HL-60 (cell line): Measurements from ENCODE around the gene ARPC1B.

Source experiments
- GABPA ChIP-seq: IDR thresholded peaks from 2 replicates; pipeline ENCODE4 v1.6.1; 2012; ENCODE audit warnings: low read depth
- POLR2AphosphoS5 ChIP-seq: IDR thresholded peaks from 2 replicates; pipeline ENCODE4 v1.6.1; 2012; ENCODE audit warnings: low read depth
- SPI1 ChIP-seq: IDR thresholded peaks from 2 replicates; pipeline ENCODE4 v1.6.1; 2012; ENCODE audit warnings: low read depth, mild to moderate bottlenecking, borderline replicate concordance
- TF ChIP-seq, protein P1 (sequence below): IDR thresholded peaks from one replicate; pipeline ENCODE4 v1.5.1; 2011; ENCODE audit warnings: low read length, control low read depth, inconsistent platforms; ENCODE audit not compliant: insufficient read depth
- TF ChIP-seq, protein P2 (sequence below): IDR thresholded peaks from 2 replicates; pipeline ENCODE4 v1.6.1; 2012; ENCODE audit warnings: low read depth; ENCODE audit not compliant: insufficient replicate concordance

DNA sequence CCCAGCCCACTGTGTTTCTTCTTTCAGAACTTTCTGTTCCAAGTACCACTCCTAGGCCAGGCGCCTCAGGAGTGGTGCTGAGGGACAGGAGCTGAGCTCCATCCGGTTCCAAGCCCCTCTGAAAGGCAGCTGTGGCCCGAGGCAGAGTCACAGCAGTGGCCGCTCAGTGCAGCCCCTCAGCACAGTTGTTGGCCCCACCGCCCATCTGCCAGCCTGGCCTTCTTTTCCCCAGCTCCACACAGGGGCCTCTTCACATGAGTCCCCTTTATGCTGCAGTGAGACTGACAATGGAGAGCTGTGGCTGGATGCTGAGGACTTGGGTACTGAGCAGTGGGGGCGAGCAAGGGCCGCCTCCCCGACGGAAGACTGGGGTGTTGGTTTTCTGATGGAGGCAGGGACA, 43.7 kb downstream of the ARPC1B start:
- TF ChIP-seq, protein P1, sequence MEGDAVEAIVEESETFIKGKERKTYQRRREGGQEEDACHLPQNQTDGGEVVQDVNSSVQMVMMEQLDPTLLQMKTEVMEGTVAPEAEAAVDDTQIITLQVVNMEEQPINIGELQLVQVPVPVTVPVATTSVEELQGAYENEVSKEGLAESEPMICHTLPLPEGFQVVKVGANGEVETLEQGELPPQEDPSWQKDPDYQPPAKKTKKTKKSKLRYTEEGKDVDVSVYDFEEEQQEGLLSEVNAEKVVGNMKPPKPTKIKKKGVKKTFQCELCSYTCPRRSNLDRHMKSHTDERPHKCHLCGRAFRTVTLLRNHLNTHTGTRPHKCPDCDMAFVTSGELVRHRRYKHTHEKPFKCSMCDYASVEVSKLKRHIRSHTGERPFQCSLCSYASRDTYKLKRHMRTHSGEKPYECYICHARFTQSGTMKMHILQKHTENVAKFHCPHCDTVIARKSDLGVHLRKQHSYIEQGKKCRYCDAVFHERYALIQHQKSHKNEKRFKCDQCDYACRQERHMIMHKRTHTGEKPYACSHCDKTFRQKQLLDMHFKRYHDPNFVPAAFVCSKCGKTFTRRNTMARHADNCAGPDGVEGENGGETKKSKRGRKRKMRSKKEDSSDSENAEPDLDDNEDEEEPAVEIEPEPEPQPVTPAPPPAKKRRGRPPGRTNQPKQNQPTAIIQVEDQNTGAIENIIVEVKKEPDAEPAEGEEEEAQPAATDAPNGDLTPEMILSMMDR: no peak
- TF ChIP-seq POLR2AphosphoS5 (no peak), SPI1 (no peak), GABPA (no peak)
- TF ChIP-seq, protein P2, sequence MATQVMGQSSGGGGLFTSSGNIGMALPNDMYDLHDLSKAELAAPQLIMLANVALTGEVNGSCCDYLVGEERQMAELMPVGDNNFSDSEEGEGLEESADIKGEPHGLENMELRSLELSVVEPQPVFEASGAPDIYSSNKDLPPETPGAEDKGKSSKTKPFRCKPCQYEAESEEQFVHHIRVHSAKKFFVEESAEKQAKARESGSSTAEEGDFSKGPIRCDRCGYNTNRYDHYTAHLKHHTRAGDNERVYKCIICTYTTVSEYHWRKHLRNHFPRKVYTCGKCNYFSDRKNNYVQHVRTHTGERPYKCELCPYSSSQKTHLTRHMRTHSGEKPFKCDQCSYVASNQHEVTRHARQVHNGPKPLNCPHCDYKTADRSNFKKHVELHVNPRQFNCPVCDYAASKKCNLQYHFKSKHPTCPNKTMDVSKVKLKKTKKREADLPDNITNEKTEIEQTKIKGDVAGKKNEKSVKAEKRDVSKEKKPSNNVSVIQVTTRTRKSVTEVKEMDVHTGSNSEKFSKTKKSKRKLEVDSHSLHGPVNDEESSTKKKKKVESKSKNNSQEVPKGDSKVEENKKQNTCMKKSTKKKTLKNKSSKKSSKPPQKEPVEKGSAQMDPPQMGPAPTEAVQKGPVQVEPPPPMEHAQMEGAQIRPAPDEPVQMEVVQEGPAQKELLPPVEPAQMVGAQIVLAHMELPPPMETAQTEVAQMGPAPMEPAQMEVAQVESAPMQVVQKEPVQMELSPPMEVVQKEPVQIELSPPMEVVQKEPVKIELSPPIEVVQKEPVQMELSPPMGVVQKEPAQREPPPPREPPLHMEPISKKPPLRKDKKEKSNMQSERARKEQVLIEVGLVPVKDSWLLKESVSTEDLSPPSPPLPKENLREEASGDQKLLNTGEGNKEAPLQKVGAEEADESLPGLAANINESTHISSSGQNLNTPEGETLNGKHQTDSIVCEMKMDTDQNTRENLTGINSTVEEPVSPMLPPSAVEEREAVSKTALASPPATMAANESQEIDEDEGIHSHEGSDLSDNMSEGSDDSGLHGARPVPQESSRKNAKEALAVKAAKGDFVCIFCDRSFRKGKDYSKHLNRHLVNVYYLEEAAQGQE: no peak
